GM23338 (cell line): ENCODE data around the gene CSKMT. TPM values are rescaled to one million over a fixed set of nuclear protein-coding genes. Genes with fewer than 3 reads are reported as not detected.

Experiments used
- ATAC-seq: fragments of 200-7000 bp; cut with Tn5 transposase; 3 replicates; pipeline ENCODE4 v1.9.1; 2020
- DNase-seq: peaks from one replicate; pipeline ENCODE4 v3.0.0-alpha.2; 2015; ENCODE audit warnings: low spot score
- H2AFZ ChIP-seq: fragments of 200-600 bp; sonication (generic); 2 replicates; pipeline ENCODE4 v1.8.0; 2016; ENCODE audit warnings: antibody characterized with exemption, mild to moderate bottlenecking, moderate library complexity
- H3F3A ChIP-seq: fragments of 200-600 bp; sonication (generic); replicated peaks from 2 replicates; pipeline ENCODE4 v1.8.0; 2017; ENCODE audit warnings: antibody characterized with exemption, mixed run types, low read depth
- H3K27ac ChIP-seq: fragments of 200-600 bp; sonication (generic); 2 replicates; pipeline ENCODE4 v1.6.1; 2016; ENCODE audit warnings: low read depth
- H3K27me3 ChIP-seq: fragments of 200-600 bp; sonication (generic); 2 replicates; pipeline ENCODE4 v1.8.0; 2016; ENCODE audit warnings: mild to moderate bottlenecking, mixed run types, moderate library complexity; ENCODE audit not compliant: insufficient read depth
- H3K36me3 ChIP-seq: fragments of 200-600 bp; sonication (generic); 2 replicates; pipeline ENCODE4 v1.8.0; 2016; ENCODE audit warnings: mild to moderate bottlenecking; ENCODE audit not compliant: insufficient read depth
- H3K4me1 ChIP-seq: fragments of 200-600 bp; sonication (generic); 2 replicates; pipeline ENCODE4 v1.8.0; 2016; ENCODE audit warnings: mild to moderate bottlenecking, moderate library complexity; ENCODE audit not compliant: insufficient read depth
- H3K4me2 ChIP-seq: fragments of 200-600 bp; sonication (generic); 2 replicates; pipeline ENCODE4 v1.7.1; 2017; ENCODE audit warnings: mixed run types
- H3K4me3 ChIP-seq: fragments of 200-600 bp; sonication (generic); 2 replicates; pipeline ENCODE4 v1.6.1; 2016; ENCODE audit warnings: mixed run types
- H3K79me2 ChIP-seq: fragments of 200-600 bp; sonication (generic); replicated peaks from 2 replicates; pipeline ENCODE4 v1.8.0; 2017; ENCODE audit warnings: mild to moderate bottlenecking; ENCODE audit not compliant: insufficient read depth
- H3K9me2 ChIP-seq: fragments of 200-600 bp; sonication (generic); 2 replicates; pipeline ENCODE4 v1.8.0; 2017; ENCODE audit not compliant: insufficient read depth
- H4K20me1 ChIP-seq: fragments of 200-600 bp; sonication (generic); replicated peaks from 2 replicates; pipeline ENCODE4 v1.8.0; 2017; ENCODE audit warnings: mild to moderate bottlenecking; ENCODE audit not compliant: insufficient read depth
- H3K27ac Mint-ChIP-seq: 2 replicates; pipeline ENCODE4 v1.8.0; 2020; ENCODE audit warnings: inconsistent platforms, mild to moderate bottlenecking, moderate library complexity, mixed read lengths
- H3K27me3 Mint-ChIP-seq: 3 replicates; pipeline ENCODE4 v1.8.0; 2022; ENCODE audit warnings: low read depth, mild to moderate bottlenecking, moderate library complexity, mixed read lengths, inconsistent platforms; ENCODE audit not compliant: insufficient read depth, poor library complexity
- H3K36me3 Mint-ChIP-seq: 3 replicates; pipeline ENCODE4 v1.8.0; 2021; ENCODE audit warnings: low read depth, mild to moderate bottlenecking, inconsistent platforms, moderate library complexity, mixed read lengths
- H3K4me1 Mint-ChIP-seq: 3 replicates; pipeline ENCODE4 v1.8.0; 2020; ENCODE audit warnings: mild to moderate bottlenecking, inconsistent platforms, mixed read lengths
- H3K4me3 Mint-ChIP-seq: 3 replicates; pipeline ENCODE4 v1.8.0; 2021; ENCODE audit warnings: moderate library complexity, mild to moderate bottlenecking, inconsistent platforms, mixed read lengths
- H3K9me3 Mint-ChIP-seq: 3 replicates; pipeline ENCODE4 v1.8.0; 2020; ENCODE audit warnings: moderate library complexity, mild to moderate bottlenecking, inconsistent platforms, mixed read lengths
- CREB1 ChIP-seq: fragments of 250-450 bp; sonication (Bioruptor Pico); IDR thresholded peaks from 2 replicates; pipeline ENCODE4 v1.5.0; 2020; ENCODE audit warnings: low read depth, mild to moderate bottlenecking, moderate library complexity
- EZH2 ChIP-seq: fragments of 200-600 bp; sonication (generic); IDR thresholded peaks from one replicate; pipeline ENCODE4 v1.8.0; 2017; ENCODE audit warnings: antibody characterized with exemption, mild to moderate bottlenecking, low read depth; ENCODE audit not compliant: unreplicated experiment
- EZH2phosphoT487 ChIP-seq: fragments of 200-600 bp; sonication (generic); IDR thresholded peaks from one replicate; pipeline ENCODE4 v1.8.1; 2018; ENCODE audit warnings: antibody characterized with exemption; ENCODE audit not compliant: unreplicated experiment
- JUNB ChIP-seq: IDR thresholded peaks from one replicate; pipeline ENCODE4 v1.6.1; 2016; ENCODE audit warnings: antibody characterized with exemption; ENCODE audit not compliant: unreplicated experiment
- NANOG ChIP-seq: IDR thresholded peaks from 2 replicates; pipeline ENCODE4 v1.6.1; 2016; ENCODE audit warnings: antibody characterized with exemption, borderline replicate concordance
- POLR2AphosphoS5 ChIP-seq: IDR thresholded peaks from 2 replicates; pipeline ENCODE4 v1.6.1; 2016; ENCODE audit warnings: antibody characterized with exemption, low read depth
- STAT1 ChIP-seq: IDR thresholded peaks from one replicate; pipeline ENCODE4 v1.6.1; 2016; ENCODE audit warnings: antibody characterized with exemption; ENCODE audit not compliant: unreplicated experiment
- ZNF114 ChIP-seq: fragments of 250-450 bp; sonication (Bioruptor Pico); IDR thresholded peaks from 2 replicates; pipeline ENCODE4 v1.5.0; 2020; ENCODE audit warnings: mild to moderate bottlenecking, moderate library complexity
- ZNF331 ChIP-seq: fragments of 250-450 bp; sonication (Bioruptor Pico); IDR thresholded peaks from 2 replicates; pipeline ENCODE4 v1.5.0; 2020; ENCODE audit warnings: low read depth, mild to moderate bottlenecking, moderate library complexity
- polyA plus RNA-seq: library from polyadenylated mRNA; unstranded; fragments of >200 nt; fragmentation: Nextera tagmentation; extraction: Ambion mirVana; gene quantifications from 2 replicates; pipeline ENCODE4 v1.2.1, GENCODE V29; 2016
- total RNA-seq: library from RNA; depleted of rRNA; stranded (reverse); fragments of >200 nt; shearing (Covaris generic); gene quantifications from 2 replicates; pipeline ENCODE4 v1.2.3, GENCODE V29; 2014
- TF ChIP-seq, protein P1 (sequence below): IDR thresholded peaks from 2 replicates; pipeline ENCODE4 v1.6.1; 2016; ENCODE audit warnings: antibody characterized with exemption
- TF ChIP-seq, protein P2 (sequence below): fragments of 250-450 bp; sonication (Bioruptor Pico); IDR thresholded peaks from 2 replicates; pipeline ENCODE4 v1.5.0; 2020; ENCODE audit warnings: mild to moderate bottlenecking, moderate library complexity
- TF ChIP-seq, protein P3 (sequence below): IDR thresholded peaks from one replicate; pipeline ENCODE4 v1.6.1; 2018; ENCODE audit warnings: antibody characterized with exemption; ENCODE audit not compliant: unreplicated experiment
- TF ChIP-seq, protein P4 (sequence below), 2 experiments: fragments of 200-600 bp in 1 of 2; sonication (generic) in 1 of 2; conservative IDR thresholded peaks; 2 replicates each; pipeline versions ENCODE4 v1.5.1 to v1.6.1; 2016 to 2017; ENCODE audit warnings: antibody characterized with exemption in 2 of 2, low read depth in 2 of 2, mild to moderate bottlenecking in 2 of 2, moderate library complexity in 1 of 2

The CSKMT gene
- total and polyA plus RNA-seq, 2 experiments from 2014 or later, result 8.0 to 25.6 TPM

DNA sequence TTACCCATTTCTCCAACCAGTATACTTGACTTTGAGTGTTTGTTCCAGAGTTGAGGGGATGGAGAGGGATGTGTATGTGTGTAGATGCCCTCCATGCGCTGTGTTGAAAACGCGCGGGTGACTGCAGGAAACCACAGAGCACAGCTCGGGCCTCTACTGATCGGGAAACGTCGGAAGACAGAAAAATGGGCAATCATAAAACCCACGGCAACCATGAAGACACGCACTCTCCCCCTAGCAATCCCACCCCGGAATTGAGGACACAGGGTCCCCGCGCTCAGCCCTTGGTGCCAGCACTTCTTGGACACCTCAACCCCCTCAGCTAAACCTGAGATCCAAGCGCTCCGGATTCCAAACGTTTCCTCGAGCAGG lies 6.1 kb downstream of the CSKMT start:
- TF ChIP-seq, protein P1, sequence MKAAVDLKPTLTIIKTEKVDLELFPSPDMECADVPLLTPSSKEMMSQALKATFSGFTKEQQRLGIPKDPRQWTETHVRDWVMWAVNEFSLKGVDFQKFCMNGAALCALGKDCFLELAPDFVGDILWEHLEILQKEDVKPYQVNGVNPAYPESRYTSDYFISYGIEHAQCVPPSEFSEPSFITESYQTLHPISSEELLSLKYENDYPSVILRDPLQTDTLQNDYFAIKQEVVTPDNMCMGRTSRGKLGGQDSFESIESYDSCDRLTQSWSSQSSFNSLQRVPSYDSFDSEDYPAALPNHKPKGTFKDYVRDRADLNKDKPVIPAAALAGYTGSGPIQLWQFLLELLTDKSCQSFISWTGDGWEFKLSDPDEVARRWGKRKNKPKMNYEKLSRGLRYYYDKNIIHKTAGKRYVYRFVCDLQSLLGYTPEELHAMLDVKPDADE, result no peak
- TF ChIP-seq NANOG (no peak), EZH2 (no peak), STAT1 (no peak), EZH2phosphoT487 (no peak), POLR2AphosphoS5 (no peak), JUNB (no peak), ZNF114 (CRISPR knock-in tag) (no peak), CREB1 (CRISPR knock-in tag) (no peak), ZNF331 (CRISPR knock-in tag) (no peak)
- TF ChIP-seq, protein P2, sequence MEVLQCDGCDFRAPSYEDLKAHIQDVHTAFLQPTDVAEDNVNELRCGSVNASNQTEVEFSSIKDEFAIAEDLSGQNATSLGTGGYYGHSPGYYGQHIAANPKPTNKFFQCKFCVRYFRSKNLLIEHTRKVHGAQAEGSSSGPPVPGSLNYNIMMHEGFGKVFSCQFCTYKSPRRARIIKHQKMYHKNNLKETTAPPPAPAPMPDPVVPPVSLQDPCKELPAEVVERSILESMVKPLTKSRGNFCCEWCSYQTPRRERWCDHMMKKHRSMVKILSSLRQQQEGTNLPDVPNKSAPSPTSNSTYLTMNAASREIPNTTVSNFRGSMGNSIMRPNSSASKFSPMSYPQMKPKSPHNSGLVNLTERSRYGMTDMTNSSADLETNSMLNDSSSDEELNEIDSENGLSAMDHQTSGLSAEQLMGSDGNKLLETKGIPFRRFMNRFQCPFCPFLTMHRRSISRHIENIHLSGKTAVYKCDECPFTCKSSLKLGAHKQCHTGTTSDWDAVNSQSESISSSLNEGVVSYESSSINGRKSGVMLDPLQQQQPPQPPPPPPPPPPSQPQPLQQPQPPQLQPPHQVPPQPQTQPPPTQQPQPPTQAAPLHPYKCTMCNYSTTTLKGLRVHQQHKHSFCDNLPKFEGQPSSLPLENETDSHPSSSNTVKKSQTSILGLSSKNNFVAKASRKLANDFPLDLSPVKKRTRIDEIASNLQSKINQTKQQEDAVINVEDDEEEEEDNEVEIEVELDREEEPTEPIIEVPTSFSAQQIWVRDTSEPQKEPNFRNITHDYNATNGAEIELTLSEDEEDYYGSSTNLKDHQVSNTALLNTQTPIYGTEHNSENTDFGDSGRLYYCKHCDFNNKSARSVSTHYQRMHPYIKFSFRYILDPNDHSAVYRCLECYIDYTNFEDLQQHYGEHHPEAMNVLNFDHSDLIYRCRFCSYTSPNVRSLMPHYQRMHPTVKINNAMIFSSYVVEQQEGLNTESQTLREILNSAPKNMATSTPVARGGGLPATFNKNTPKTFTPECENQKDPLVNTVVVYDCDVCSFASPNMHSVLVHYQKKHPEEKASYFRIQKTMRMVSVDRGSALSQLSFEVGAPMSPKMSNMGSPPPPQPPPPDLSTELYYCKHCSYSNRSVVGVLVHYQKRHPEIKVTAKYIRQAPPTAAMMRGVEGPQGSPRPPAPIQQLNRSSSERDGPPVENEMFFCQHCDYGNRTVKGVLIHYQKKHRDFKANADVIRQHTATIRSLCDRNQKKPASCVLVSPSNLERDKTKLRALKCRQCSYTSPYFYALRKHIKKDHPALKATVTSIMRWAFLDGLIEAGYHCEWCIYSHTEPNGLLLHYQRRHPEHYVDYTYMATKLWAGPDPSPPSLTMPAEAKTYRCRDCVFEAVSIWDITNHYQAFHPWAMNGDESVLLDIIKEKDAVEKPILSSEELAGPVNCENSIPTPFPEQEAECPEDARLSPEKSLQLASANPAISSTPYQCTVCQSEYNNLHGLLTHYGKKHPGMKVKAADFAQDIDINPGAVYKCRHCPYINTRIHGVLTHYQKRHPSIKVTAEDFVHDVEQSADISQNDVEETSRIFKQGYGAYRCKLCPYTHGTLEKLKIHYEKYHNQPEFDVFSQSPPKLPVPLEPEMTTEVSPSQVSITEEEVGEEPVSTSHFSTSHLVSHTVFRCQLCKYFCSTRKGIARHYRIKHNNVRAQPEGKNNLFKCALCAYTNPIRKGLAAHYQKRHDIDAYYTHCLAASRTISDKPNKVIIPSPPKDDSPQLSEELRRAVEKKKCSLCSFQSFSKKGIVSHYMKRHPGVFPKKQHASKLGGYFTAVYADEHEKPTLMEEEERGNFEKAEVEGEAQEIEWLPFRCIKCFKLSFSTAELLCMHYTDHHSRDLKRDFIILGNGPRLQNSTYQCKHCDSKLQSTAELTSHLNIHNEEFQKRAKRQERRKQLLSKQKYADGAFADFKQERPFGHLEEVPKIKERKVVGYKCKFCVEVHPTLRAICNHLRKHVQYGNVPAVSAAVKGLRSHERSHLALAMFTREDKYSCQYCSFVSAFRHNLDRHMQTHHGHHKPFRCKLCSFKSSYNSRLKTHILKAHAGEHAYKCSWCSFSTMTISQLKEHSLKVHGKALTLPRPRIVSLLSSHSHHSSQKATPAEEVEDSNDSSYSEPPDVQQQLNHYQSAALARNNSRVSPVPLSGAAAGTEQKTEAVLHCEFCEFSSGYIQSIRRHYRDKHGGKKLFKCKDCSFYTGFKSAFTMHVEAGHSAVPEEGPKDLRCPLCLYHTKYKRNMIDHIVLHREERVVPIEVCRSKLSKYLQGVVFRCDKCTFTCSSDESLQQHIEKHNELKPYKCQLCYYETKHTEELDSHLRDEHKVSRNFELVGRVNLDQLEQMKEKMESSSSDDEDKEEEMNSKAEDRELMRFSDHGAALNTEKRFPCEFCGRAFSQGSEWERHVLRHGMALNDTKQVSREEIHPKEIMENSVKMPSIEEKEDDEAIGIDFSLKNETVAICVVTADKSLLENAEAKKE (CRISPR knock-in tag), result no peak
- TF ChIP-seq, protein P3, sequence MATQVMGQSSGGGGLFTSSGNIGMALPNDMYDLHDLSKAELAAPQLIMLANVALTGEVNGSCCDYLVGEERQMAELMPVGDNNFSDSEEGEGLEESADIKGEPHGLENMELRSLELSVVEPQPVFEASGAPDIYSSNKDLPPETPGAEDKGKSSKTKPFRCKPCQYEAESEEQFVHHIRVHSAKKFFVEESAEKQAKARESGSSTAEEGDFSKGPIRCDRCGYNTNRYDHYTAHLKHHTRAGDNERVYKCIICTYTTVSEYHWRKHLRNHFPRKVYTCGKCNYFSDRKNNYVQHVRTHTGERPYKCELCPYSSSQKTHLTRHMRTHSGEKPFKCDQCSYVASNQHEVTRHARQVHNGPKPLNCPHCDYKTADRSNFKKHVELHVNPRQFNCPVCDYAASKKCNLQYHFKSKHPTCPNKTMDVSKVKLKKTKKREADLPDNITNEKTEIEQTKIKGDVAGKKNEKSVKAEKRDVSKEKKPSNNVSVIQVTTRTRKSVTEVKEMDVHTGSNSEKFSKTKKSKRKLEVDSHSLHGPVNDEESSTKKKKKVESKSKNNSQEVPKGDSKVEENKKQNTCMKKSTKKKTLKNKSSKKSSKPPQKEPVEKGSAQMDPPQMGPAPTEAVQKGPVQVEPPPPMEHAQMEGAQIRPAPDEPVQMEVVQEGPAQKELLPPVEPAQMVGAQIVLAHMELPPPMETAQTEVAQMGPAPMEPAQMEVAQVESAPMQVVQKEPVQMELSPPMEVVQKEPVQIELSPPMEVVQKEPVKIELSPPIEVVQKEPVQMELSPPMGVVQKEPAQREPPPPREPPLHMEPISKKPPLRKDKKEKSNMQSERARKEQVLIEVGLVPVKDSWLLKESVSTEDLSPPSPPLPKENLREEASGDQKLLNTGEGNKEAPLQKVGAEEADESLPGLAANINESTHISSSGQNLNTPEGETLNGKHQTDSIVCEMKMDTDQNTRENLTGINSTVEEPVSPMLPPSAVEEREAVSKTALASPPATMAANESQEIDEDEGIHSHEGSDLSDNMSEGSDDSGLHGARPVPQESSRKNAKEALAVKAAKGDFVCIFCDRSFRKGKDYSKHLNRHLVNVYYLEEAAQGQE, result no peak
- TF ChIP-seq, protein P4, sequence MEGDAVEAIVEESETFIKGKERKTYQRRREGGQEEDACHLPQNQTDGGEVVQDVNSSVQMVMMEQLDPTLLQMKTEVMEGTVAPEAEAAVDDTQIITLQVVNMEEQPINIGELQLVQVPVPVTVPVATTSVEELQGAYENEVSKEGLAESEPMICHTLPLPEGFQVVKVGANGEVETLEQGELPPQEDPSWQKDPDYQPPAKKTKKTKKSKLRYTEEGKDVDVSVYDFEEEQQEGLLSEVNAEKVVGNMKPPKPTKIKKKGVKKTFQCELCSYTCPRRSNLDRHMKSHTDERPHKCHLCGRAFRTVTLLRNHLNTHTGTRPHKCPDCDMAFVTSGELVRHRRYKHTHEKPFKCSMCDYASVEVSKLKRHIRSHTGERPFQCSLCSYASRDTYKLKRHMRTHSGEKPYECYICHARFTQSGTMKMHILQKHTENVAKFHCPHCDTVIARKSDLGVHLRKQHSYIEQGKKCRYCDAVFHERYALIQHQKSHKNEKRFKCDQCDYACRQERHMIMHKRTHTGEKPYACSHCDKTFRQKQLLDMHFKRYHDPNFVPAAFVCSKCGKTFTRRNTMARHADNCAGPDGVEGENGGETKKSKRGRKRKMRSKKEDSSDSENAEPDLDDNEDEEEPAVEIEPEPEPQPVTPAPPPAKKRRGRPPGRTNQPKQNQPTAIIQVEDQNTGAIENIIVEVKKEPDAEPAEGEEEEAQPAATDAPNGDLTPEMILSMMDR (conservative IDR thresholded peaks at IDR 0.05; ENCODE audit: low read depth in 2 of 2), result no peak
- H3F3A ChIP-seq, result peaks cover 46% of the 10 kb centered on the region
- peak; percentile 5 for ATAC-seq
- H3K27ac Mint-ChIP-seq, result peak overlapping the region; percentile 98
- H3K27me3 Mint-ChIP-seq, result peaks cover 17% of the 10 kb centered on the region
- H3K79me2 ChIP-seq, result peaks cover 37% of the 10 kb centered on the region
- H3K4me2 ChIP-seq, result peak overlapping the region; percentile 93
- peaks cover 53% of the 10 kb centered on the region for H3K36me3 Mint-ChIP-seq
- H4K20me1 ChIP-seq, result peaks cover 15% of the 10 kb centered on the region
- peak overlapping the region; percentile 92 for H3K27ac ChIP-seq
- peak overlapping the region; percentile 98 for H3K4me3 ChIP-seq
- H3K36me3 ChIP-seq, result peaks cover 7% of the 10 kb centered on the region
- H3K9me3 Mint-ChIP-seq, result no peaks in the 10 kb centered on the region; the same call in 1 of the 3 replicates
- peak overlapping the region; percentile 90 for H3K4me3 Mint-ChIP-seq
- no peaks in the 10 kb centered on the region for H3K27me3 ChIP-seq
- H3K9me2 ChIP-seq, result no peaks in the 10 kb centered on the region
- peak overlapping the region; percentile 98 for H2AFZ ChIP-seq
- H3K4me1 ChIP-seq, result peaks cover 30% of the 10 kb centered on the region
- DNase-seq, result no peak
- H3K4me1 Mint-ChIP-seq, result peaks cover 16% of the 10 kb centered on the region
